Tibial nerve (tissue), 4 donors: ENCODE measurements around the gene ARL8B.

ENCODE experiments used
- EP300 ChIP-seq, 2 donors: sonication (generic); formaldehyde crosslinking; IDR thresholded peaks; one replicate each; pipeline ENCODE4 v1.6.1; 2017; ENCODE audit warnings: antibody characterized with exemption in 2 of 2, mild to moderate bottlenecking in 1 of 2
- POLR2A ChIP-seq, 2 donors: fragments of 450-650 bp; IDR thresholded peaks; one replicate each; pipeline ENCODE4 v1.6.1; 2017; ENCODE audit warnings: antibody characterized with exemption in 2 of 2, mild to moderate bottlenecking in 2 of 2, moderate library complexity in 2 of 2
- TF ChIP-seq, protein P1 (sequence below), 5 experiments: fragments of 200-600 bp in 3 of 5; fragments of 450-650 bp in 2 of 5; sonication (generic) in 3 of 5; IDR thresholded peaks; one replicate each; pipeline ENCODE4 v1.5.1; 2016 to 2019; ENCODE audit warnings: antibody characterized with exemption in 5 of 5, mild to moderate bottlenecking in 3 of 5, moderate library complexity in 2 of 5

DNA sequence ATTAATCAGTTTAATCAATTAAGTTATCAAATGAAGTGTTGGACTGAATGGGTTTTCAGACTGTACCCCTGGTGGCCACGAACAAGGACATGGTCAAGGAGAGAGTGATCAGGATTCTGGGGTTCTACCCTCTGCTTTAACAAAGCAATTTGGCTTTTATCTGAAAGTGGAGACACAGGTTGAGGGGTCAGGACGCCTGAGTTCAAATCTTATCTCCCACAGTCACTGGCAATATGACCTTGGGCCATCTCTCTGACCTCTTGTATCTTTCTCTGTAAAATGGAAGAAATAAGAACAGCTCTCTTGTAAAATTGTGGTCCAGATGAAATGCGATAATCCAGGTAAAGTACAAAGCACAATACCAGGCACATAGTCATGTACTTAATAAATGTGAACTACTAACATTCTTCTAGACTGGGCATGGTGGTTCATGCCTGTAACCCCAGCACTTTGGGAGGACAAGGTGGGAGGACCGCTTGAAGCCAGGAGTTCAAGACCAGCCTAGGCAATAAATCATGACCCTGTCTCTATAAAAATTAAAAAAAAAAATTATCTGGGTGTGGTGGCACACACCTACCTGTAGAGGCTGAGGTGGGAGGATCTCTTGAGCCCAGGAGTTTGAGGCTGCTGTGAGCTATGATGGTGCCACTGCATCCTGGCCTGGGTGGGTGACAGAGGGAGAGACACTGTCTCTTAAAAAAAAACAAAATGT is 48.6 kb upstream of the ARL8B start:
- no peak for TF ChIP-seq POLR2A (IDR thresholded peaks at IDR 0.05)
- TF ChIP-seq, protein P1, sequence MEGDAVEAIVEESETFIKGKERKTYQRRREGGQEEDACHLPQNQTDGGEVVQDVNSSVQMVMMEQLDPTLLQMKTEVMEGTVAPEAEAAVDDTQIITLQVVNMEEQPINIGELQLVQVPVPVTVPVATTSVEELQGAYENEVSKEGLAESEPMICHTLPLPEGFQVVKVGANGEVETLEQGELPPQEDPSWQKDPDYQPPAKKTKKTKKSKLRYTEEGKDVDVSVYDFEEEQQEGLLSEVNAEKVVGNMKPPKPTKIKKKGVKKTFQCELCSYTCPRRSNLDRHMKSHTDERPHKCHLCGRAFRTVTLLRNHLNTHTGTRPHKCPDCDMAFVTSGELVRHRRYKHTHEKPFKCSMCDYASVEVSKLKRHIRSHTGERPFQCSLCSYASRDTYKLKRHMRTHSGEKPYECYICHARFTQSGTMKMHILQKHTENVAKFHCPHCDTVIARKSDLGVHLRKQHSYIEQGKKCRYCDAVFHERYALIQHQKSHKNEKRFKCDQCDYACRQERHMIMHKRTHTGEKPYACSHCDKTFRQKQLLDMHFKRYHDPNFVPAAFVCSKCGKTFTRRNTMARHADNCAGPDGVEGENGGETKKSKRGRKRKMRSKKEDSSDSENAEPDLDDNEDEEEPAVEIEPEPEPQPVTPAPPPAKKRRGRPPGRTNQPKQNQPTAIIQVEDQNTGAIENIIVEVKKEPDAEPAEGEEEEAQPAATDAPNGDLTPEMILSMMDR (IDR thresholded peaks at IDR 0.05): no peak
- TF ChIP-seq EP300 (IDR thresholded peaks at IDR 0.05): no peak
